Measurements from ENCODE around the gene KLK12.

- TF ChIP-seq CTCF (conservative IDR thresholded peaks at IDR 0.05 in 1 of 2, IDR thresholded peaks at IDR 0.05 in 1 of 2; ENCODE audit: low read depth in 1 of 2, low read length in 2 of 2) (peak; percentile 36 to 54), EZH2 (IDR thresholded peaks at IDR 0.05; ENCODE audit: low read length, missing control alignments) (no peak)
These were observed 17.8 kb downstream of the KLK12 start for GRCh38 chr19:51016798-51017683.

All from fibroblast of lung (primary cell).